ENCODE data around the gene CRPPA.
A peak's percentile ranks its signal among the peaks of the same experiment; 100 is the strongest.
"Not testable (repeated sequence)": the region's sequence is repeated elsewhere in the genome, so short reads cannot be mapped to it uniquely, and the experiment has no call there.

CRPPA gene

GRCh38 chr7:16421333-16422102 is at the start of gene CRPPA:
Gene CRPPA (minus strand): TSS chr7:16421538. CDS start chr7:16421322, 216 bp downstream.
- no peak for DNase-seq (ENCODE audit: low spot score)

- no peak for DNase-seq (ENCODE audit: low spot score)
These were observed 44.4 kb upstream of the CRPPA start, which contains the start of gene SOSTDC1 for GRCh38 chr7:16465469-16466361. Gene SOSTDC1 (minus strand): TSS chr7:16465738. CDS start chr7:16465668, 70 bp downstream.

GRCh38 chr7:16463949-16464715 is 42.8 kb upstream of the CRPPA start:
- no peak for DNase-seq (ENCODE audit: low spot score)

GRCh38 chr7:16463520-16463919 is 42.2 kb upstream of the CRPPA start:
- no peak for DNase-seq (ENCODE audit: low spot score)

DNA sequence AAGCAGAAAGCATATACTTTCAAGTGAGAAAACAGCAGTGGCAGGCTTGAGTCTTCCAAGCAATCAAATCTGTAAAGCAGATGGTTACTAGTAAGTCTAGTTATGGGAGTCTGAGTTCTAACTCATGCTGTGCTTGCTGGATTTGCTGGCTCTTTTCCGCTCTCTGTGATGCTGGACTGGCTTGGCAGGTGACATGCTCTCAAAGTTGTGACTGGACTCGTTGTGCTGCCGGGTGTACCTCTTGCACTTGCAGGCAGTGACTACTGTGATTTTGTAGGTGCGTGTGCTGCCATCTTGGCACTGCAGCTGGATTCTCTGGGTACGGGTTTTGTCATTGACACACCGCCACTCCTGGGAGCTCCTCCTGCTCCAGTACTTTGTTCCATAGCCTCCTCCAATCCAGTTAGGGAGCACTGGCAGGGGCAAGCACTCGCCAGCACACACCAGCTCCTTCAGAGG is 41.1 kb upstream of the CRPPA start:
- no peak for DNase-seq (ENCODE audit: low spot score)

GRCh38 chr7:16460789-16461493 is 39.6 kb upstream of the CRPPA start:
- DNase-seq (ENCODE audit: low spot score) = no peak

GRCh38 chr7:16456303-16456702 is 35.0 kb upstream of the CRPPA start:
- not testable (repeated sequence) for DNase-seq (ENCODE audit: low spot score)

- DNase-seq (ENCODE audit: low spot score) = no peak
These were observed 34.3 kb upstream of the CRPPA start for GRCh38 chr7:16455591-16455990.

DNA sequence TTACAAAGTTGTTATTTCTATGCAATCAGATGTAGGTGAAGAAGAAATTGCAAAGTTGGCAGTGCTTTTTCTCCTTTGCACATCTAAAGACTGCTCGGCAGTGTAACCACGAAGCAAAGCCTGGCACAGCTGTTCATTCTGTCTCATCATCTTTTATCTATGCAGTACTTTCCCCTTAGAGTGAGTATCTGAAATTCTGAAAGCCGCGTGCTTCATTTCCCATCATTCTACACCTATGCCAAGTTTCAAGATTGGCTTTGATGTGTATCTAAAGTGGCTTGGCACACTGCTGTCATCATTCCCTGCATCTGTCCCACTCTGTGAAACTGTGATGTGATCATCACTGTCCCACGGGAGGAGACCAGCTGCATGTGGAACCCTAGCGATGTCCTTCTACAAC is 29.0 kb upstream of the CRPPA start:
- DNase-seq (ENCODE audit: low spot score) = no peak

DNA sequence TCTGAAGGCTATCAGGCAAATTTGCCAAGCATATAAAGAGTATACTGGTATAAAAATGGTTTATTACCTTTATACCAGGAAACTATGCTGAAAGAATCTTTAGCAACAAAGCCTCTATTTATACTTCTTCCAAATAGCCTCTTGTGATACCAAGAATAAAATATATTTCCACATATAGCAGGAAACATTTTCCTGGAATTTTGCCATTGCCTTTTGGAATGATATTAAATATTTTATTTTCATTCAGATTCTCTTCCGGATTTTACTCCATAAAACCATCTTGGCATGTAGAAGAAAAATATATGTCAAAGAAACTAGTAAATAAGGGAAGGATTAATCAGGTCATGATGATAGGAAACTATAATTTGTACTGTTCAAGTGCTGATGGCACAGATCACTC is 26.5 kb upstream of the CRPPA start:
- no peak for DNase-seq (ENCODE audit: low spot score)

- peak; percentile 68 for DNase-seq (ENCODE audit: low spot score)
These were observed 25.2 kb upstream of the CRPPA start for GRCh38 chr7:16446508-16446907.

- not testable (repeated sequence) for DNase-seq (ENCODE audit: low spot score)
These were observed 22.5 kb upstream of the CRPPA start for GRCh38 chr7:16443871-16444270.

DNA sequence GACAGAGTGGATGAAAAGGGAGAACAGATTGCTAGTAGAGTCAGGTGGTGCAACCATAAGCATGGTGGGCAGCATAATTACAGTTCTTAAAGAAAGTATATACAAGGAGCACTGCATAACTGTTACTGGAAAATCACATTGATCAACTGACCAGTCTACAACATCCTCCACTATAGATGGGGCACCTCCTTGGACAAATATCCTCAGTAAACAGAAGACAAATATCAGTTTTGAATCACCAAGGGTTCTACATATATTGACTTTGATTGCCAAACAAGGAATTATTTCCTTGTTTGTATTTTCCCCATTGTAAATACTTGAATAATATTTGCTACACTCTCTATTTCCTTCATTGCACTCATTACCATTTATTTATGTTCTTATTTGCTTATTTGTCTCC is 17.6 kb upstream of the CRPPA start:
- no peak for DNase-seq (ENCODE audit: low spot score)

- peak; percentile 86 for DNase-seq (ENCODE audit: low spot score)
These were observed 15.0 kb upstream of the CRPPA start for GRCh38 chr7:16436306-16436705.

DNA sequence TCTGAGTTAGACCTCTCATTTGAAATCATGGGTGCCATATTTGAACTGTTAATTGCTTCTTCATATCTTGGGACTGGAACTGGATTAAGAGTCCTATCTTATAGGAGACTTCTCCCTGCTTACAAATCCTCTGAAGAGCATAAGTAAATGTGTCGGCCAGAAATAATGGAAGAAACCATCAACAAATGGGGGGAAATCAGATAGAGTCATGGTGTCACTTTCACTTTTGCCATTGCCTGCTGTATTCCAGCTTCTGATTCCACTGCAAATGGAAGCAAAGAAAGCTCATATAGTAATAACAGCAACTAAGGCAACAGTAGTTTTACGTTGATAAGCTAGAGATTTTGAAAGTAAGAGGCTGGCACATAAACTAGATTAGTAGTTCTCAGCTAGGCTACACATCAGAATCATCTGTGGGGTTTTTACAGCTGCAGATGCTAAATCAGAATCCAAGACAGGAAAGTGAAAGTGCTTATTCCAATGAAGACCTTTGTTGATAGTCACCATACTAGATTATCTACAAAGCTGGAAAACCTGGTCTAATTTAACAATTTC is 12.3 kb upstream of the CRPPA start:
- DNase-seq (ENCODE audit: low spot score) = no peak

- DNase-seq (ENCODE audit: low spot score) = no peak
These were observed 11.0 kb upstream of the CRPPA start for GRCh38 chr7:16432425-16432731.

- peak; percentile 85 for DNase-seq (ENCODE audit: low spot score)
These were observed 10.5 kb upstream of the CRPPA start for GRCh38 chr7:16431646-16432424.

- no peak for DNase-seq (ENCODE audit: low spot score)
These were observed 8.8 kb upstream of the CRPPA start for GRCh38 chr7:16430133-16430532.

DNA sequence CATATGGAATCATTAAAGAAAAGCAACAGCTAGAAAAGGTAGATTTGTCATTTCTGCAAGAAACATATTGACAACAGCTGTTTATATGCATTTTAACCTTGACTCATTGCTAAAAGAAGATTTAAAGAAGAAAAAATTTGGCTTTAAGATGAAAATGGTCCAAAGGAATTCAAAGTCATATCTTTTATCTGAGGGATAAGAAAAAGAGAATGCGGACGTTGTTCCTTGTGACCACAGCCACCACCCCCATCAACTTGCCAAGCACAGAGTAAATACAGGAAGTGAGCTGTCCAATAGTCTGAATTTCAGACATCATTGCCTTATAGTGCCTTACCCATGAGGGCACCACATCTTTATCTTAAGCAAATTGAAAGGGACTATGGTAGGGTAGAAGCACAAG is 7.3 kb upstream of the CRPPA start:
- peak; percentile 70 for DNase-seq (ENCODE audit: low spot score)

GRCh38 chr7:16428182-16428581 is 6.8 kb upstream of the CRPPA start:
- DNase-seq (ENCODE audit: low spot score) = no peak

DNA sequence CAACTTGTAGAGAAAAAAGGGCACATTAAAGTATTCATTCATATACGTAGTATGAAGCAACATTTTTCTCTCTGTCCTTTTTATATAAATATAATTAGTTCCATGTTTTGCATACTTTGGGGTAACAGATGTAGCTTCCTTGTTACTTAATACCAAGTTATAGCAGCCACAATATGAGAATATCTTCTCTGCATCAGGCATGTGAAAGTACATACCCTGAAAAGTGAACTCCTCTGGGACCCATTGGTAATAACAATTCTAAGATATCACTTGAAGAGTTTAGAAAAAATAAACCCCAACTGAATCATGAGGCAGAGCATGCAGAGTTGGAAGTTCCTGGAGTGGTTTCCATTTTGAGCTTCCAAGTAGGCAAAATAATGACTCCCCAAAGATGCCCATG is 2.4 kb upstream of the CRPPA start:
- no peak for DNase-seq (ENCODE audit: low spot score)
